HPDE6-E6E7 (cell line): ENCODE measurements around the gene PARD3.

Experiments
- DNase-seq: peaks from one replicate; pipeline ENCODE4 v3.0.0; 2011; ENCODE audit warnings: missing footprints; ENCODE audit errors: extremely low spot score

Gene PARD3

DNA sequence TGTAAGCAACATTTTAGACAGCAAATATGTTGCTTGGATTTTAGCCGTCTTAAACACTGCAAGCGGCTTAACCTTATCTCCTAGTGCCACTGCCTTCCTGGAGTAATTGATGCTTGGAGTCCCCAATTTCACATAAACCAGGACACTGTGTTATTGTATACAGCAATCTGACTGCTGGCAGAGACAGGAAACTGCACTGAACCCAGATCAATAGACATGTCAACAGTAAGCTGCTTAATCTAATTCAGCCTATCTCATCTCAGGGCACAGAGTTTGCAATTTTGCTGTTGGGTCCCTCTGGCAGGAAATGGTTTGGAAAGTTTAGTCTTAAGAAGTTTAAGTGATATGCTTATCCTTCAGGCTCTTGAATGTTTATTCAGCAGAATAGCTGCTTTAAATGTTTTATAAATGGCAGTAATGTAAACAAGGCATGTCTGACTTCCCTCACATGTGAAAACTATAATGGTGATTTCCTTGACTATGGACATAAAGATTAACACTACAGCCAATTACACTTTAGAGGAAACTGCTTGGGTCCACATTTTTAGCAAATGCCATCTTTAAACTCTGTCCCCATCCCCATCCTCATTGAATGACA is 598.6 kb downstream of the PARD3 start:
- no peak for DNase-seq

DNA sequence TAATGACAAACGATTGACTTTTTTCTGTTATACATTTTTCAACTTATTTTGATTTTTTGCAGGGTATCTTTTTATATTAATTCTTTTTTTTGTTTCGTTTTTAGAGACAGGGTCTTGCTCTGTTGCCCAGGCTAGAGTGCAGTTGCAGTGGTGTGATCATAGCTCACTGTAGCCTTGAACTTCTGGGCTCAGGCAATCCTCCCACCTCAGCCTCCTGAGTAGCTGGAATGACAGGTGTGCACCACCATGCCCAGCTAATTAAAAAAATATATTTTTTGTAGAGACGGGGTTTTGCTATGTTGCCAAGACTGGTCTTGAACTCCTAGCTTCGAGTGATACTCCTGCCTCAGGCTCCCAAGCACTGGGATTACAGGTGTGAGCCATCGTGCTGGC is 601.3 kb downstream of the PARD3 start:
- no peak for DNase-seq

DNA sequence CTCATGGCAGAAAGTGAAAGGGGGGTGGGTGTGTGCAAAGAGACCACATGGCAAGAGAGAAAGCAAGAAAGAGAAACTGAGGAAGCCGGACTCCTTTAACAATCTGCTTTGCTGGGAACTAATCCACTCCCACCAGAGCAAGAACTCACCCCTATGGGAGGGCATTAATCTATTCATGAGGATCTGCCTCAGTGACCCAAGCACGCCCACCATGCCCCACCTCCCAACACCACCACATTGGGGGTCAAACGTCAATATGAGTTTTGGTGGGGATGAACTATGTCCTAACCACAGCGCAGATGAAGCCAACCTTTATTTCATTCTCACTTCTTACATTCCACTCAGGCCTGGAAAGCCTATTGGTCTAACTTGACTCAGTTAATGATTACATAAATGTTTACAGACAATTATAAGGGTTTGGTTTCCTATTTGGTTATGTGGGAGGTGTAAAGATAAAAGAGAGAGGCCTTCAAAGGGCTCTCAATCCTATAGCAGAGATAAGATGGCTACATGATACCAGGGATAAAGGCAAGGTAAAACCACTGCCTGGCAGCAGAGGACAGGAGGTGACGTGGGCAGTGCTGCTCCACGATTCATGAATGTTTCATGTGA is 601.8 kb downstream of the PARD3 start:
- DNase-seq: no peak

DNA sequence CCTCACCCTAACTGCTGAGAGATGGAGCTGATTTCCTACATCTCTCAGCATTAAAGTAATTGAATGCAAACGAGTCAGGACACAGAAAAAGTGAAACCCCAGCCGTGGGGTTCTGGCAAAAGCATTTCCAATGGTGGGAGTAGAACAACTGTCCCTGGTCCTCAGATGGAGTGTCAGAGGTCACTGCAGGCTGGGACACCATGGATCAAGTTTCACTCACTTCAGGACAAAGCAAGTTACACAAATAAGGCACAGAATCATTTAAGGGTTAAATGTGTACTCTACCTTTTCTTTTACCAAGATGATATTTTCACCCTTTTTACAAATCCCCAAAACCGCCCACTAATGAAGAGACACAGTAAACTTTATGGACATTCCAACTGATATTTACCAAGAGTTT is 607.8 kb downstream of the PARD3 start:
- no peak for DNase-seq

DNA sequence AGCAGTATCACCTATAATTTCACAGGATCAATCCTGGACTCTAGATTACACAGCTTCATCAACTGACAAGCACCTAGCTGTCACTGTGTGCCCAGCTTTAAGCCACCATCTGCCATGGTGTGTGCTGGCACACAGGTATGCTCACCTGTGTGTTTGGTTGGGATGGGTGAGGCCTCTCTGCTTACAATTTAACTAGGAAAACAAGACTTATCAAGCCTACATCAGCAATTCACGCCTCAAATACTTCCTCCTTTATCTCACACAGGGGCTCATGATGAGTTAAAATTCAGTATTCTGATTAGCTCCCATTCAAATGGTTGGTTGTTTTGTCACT is 608.2 kb downstream of the PARD3 start:
- no peak for DNase-seq

DNA sequence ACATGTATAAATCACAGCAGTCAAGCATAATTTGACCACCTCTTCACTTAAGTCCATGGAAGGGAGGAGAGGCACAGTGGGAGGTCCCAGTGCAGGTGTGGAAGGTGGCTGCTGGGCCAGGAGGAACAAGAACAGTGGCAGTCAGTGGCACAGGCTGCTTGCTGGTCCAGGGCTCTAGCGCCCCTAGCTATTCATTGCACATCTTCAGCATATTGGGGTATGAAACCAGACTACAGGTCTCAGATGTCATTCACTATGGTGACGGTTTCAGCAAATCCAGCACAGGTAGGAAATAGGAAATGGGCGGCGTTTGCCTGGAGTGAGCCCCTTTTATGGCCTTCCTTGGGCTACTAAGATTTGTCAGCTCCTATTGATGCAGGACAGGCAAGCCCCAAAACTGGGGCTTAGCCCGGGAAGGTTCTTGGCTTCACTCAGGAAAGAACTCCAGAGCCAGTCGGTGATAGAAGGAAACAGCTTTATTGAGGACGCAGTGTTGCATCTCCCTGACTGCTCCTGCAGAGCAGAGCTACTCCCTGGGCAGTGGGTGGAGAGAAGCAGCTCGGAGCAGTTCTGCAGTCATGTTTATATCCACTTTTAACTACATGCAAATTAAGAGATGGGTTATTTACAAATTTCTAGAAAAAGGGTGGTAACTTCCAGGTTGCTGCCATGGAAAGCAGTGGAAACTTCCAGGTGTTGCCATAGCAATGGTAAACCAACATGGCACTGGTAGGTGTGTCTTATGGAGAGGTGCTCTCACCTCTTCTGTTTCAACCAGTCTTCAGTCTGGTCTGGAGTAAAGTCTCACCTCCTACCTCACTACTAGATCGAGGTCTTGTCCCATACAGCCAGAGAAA is 608.8 kb downstream of the PARD3 start:
- no peak for DNase-seq

DNA sequence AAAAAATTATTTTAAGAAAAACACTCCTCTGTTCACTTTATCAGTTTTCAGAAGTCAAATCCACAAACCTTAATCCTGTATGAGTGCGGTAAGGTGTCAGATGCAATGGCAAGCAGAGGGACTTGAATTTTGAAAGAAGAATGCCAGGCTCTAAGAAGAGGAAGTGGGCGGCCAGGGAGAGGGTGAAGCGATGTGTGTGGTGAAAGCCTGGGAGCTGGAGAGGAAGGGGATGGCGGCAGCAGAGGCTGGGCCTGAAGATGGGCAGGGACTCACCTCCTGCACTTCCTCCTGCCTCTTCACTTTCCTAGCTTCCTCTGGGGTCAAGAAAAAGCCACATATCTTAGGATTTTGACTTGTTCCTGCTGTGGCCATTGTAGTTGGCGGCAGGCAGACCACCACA is 609.6 kb downstream of the PARD3 start:
- DNase-seq: no peak

DNA sequence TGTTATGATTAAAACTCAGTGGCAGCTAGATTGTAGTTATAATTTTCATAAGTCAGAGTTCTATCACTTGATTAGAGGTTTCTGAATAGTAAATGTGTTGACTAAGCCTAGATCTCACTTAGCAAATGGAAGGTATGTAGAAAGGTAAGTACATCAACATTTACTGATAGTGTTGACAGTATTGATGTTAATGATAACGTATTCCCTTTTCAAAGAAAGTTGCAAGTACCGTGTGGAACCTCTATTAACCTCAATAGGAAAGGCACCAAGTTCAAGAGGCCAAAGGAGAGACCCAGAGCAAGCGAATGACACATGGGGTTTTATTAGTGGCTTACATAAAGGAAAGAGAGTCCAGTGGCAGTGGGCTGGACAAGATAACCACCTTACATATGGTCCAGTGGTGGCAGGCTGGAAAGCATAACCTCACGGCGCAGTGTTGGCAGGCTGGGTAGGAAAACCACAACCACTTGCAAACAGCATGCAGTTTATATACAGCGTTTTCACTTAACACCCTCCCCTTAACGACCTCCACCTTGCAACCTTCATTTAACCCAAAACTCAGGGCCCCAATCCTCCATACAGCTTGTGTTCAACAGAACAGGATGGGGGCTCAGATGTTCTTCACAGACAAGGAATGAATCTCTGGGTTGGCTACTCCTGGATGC is 611.0 kb downstream of the PARD3 start:
- DNase-seq: no peak

DNA sequence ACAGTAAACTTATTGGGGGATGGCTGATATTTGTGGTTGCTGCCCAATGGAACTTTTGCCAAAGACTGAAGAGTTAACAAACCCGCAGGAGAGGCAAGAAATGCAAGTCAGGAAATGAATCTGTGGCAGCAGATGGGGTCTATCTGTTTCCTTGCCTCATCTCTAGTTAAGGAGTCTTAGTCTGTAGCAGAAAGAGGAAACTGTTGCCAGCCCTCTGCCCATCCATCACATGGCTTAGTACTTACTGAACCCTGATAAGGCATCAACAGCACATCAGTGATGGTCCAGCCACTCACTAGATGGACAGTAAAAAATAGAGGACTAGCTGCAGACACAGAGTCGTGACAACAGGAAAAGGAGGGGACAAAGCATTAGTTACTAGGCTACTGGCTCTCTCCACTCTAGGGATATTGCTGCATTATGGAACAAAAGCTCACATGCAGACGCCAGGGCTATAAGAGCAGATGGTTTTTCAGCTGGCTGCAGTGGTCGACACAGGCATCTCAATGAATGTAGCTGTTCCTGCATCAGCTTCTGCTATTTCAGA is 614.7 kb downstream of the PARD3 start:
- no peak for DNase-seq

DNA sequence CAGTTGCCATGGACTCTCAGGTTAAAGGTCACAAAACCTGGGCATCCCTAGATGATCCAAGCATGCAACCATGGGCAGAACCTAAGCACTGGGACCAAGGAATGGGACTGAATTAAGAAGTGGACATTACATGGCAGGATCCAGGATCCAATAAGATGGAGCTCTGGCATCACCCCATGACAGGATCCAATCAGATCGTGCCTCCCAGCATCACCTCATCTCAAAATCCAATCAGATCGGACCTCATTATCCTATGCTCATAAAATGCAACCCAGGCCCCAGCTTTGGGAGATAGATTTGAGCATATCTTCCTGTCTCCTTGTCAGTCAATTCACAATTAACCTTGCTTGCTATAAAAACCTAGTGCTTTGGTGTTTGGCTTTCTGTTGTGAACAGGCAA is 616.1 kb downstream of the PARD3 start:
- no peak for DNase-seq

DNA sequence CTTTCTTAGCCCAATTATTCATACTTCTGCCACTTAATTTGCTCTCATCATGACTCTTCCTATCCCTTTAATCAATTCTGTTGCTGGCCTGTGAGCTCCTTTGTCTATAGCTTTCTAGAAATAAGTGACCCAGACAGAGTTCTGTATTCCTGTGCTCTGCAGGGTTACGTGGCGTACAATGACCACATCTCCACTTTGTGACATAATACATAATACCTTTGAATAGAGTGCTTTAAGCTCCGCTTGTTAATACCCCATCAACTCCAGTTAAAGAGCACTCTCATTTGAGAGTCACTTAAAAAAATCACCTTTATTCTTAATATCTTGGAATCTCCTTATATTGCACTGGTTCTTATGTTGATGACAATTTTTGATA is 619.0 kb downstream of the PARD3 start:
- no peak for DNase-seq

DNA sequence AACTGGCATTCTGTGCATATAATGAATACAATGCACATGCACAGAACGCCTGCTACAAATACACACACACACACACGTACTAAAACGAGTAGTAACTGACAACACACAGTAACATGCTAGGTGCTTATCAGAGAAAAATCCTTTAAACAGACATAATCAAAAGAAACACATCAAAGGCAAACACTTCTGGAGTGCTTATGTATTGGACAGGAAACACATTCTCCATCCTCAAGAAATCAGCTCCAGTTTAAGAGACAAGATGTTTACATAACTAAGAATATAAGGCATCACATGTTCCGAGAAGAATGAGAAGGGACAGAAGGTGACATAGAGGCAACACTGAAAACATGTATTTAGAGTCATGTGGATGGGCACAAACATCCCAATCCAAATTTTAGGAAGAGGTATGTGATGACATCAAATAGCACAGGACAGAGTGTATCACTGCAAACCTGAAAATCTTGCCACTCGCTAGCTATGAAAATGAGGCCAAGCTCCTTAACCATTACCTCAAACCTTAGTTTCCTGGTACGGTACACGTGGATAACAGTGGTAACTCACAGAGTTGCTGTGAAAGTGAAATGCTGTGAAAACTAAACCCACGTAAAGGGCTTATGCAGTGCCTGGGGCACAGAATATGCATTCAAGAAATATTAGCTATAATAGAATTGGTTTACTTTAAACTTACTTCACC is 619.6 kb downstream of the PARD3 start:
- DNase-seq: no peak

DNA sequence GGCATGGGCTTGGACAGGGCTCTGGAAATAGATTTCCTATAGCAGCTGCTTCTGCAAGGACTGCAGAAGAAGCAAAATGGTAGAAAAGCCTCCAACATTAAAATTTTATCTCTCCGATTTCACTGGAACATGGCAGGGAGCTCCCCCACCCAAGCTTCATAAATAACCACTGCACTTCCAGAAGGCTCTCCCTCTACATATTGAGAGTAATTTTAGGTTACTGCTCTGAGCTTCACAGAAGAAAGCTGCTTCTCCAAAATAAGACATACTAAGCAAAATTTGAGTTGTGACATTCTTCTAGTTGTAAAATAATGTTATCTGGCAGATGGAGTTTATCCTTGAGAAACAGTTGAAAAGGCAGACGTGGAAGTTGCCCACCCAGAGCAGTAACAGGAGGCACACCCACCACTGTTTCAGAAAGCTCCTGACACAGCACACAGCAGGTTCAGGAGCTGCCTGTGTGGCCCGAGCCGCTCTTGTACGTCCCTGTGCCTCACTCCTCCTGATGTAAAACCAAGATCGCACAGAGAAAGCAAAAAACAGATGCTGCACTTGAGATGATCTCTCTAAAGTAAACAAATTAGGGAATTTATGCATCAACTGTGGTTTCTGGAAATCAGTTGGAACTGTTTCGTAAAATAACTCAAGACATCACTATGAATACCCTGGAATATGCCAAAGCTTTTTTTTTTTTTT is 621.0 kb downstream of the PARD3 start:
- DNase-seq: no peak

DNA sequence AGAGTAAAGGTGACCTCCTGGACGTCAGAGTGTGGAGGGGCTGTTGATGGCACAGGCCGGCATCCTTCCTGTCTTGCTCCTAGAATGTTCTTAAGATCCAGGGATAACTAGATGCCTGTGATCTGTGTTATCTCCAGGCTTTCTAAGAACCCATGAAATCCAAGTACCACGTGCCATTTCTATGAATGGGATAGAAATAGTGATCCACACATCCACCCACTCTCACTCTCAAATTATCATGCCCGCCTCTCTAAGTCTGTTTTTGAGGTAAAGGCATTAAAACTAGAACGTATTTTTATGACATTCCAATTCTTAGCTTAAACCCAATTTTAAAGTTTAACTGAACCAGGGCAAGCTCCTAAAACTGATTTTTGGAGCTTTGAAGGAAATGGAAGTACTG is 622.5 kb downstream of the PARD3 start:
- no peak for DNase-seq

DNA sequence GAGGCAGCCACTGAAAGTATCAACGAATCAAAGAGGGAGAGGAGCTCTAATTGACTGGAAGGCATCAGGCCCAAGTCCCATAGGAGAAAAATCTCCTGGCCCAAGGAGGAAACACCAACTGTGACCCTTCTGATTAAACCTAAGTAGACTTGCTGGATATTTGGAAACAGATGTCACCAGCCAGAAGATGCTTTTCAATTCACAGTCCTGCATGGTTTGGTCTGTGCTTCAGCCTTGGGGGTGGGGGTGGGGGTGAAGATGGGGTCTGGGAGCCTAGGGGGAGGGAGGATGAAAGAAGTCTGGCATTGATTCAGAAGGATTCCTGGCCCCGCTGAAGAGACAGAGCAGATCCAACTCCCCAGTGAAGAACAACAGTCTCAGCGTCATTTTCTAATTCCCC is 623.7 kb downstream of the PARD3 start:
- no peak for DNase-seq

DNA sequence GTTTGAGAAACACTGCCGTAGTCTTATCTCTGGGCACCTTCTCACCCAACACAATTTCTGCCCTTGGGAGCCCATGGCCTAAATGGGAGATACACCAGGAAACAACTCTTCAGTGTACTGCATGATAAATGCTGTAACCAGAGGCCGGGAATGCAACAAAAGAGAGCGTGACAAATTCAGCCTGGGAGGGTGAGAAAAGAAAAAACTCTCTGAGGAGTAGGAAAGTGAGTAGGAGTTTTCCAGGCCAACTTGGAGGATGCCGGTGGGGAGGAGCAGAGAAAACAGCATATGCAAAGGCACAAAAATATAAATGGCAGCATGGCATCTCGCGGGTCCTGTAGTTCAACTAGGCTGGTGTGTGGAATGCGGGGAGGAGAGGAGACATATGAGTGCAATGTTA is 624.5 kb downstream of the PARD3 start:
- DNase-seq: no peak

DNA sequence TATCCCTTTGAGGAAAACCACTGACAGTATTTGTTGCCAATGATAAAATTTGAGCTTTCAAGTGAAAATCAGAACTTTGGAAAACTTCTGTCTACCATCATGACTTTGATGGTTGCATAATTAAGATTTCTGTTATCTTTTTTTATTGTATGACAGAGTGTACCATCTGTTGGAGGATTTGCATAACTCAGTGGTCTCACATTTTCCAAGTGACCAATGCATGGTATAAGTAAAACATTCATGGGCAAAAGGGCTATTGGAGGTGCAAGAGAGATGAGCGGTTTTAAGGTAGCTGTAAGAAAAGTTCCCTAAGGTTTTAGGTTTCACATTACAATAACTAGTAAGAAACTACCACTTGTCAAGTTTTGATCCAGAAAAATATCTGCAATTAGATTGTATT is 625.3 kb downstream of the PARD3 start:
- no peak for DNase-seq

DNA sequence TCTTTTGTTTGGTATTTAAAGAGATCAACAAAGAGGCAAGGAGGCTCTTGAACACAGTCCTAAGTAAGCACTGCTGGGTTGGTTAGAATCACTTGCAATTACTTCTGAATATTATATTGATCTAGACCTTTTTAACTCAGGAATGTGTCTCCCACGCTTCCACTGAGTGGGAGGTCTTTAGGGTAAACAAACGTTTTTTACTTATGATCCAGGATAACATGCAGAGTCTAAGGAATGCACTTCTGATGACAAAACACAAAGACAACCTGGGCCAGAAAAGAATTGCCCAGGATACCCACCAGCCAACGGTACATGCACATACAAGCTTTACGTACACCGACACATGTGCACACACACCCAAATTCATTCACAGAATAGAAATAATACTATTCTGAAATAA is 626.9 kb downstream of the PARD3 start:
- DNase-seq: no peak

DNA sequence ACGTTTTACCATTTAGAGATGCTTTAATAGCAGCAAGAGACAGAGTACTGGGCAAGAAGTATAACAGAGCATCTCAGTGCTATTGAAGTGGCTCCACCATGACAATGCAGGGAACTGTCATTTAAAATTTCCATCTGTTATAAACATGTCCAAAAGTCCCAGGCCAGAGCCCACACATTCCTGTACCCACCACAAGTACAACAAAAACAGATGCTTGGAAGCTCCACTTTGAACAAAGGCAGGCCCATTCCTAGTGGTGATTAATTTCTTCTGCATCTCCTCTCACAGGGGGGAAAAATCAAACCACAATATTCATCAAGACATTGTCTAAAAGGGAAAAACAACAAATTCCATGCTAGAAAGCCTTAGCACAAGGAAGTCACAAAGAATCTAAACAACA is 627.9 kb downstream of the PARD3 start:
- no peak for DNase-seq

DNA sequence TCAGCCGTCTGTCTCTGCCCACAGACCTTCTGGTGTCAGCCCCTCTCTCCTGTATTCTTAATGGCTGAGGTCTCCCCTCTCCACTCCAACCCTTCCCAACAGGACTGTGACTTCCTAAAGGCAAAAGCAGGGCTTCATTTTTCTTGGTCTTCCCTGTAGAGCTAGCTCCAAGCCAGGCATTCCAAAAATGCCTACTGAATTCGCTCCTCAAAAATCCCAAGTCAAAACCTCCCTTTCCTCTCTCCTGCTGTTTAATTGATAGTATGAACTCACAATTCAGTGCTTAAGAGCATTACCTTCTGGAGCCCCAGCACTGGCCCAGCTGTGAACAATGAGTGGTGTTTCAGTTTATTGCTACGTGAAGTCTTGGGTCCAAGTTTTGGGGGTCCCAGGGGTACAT is 628.4 kb downstream of the PARD3 start:
- DNase-seq: no peak

DNA sequence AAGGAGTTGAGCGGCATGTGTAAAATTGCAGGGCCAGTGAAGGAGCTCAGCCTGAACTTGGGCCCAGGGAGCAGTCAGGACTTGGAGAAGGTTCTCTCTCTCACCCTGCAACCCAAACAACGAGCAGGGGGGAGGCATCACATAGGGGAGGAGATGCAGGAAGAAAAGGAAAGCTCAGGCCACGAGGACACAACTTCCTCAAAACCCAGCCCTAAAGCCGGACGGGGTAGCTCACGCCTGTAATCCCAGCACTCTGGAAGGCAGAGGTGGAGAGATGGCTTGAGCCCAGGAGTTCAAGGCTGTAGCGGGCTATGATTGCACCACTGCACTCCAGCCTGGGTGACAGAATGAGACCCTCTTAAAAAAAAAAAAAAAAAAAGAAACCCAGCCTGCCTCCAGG is 629.1 kb downstream of the PARD3 start:
- no peak for DNase-seq
